Lung (tissue), 12 donors: ENCODE data around the gene SH3TC1. TPM values are rescaled to one million over a fixed set of nuclear protein-coding genes. Genes with fewer than 3 reads are reported as not detected.

ENCODE experiments used
- ATAC-seq: fragments of 200-7000 bp; cut with Tn5 transposase; one replicate; pipeline ENCODE4 v1.9.1; 2020; ENCODE audit warnings: moderate number of reproducible peaks; ENCODE audit not compliant: insufficient read depth, low FRiP score
- DNase-seq, 3 donors: peaks; one replicate each; pipeline ENCODE4 v3.0.0-alpha.2; 2013 to 2017
- H3K27ac ChIP-seq, 2 donors: one replicate each; pipeline ENCODE4 v1.5.1; 2013; ENCODE audit warnings: mild to moderate bottlenecking in 2 of 2, moderate library complexity in 2 of 2, control low read depth in 1 of 2, inconsistent platforms in 1 of 2, low read depth in 1 of 2, low read length in 1 of 2
- H3K27me3 ChIP-seq, 3 donors: one replicate each; pipeline ENCODE4 v1.5.1; 2013; ENCODE audit warnings: low read length in 2 of 3; ENCODE audit not compliant: control insufficient read depth in 3 of 3, insufficient read depth in 3 of 3
- H3K36me3 ChIP-seq, 4 donors: one replicate each; pipeline ENCODE4 v1.5.1; 2013; ENCODE audit warnings: low read length in 4 of 4, mild to moderate bottlenecking in 1 of 4, moderate library complexity in 1 of 4; ENCODE audit not compliant: control insufficient read depth in 4 of 4, insufficient read depth in 4 of 4
- H3K4me1 ChIP-seq, 5 donors: one replicate each; pipeline ENCODE4 v1.5.1; 2013; ENCODE audit warnings: low read length in 5 of 5, mild to moderate bottlenecking in 2 of 5, moderate library complexity in 1 of 5; ENCODE audit not compliant: control insufficient read depth in 5 of 5, insufficient read depth in 5 of 5
- H3K4me3 ChIP-seq: one replicate; pipeline ENCODE4 v1.5.1; 2013; ENCODE audit warnings: mild to moderate bottlenecking, control low read depth, moderate library complexity
- H3K9ac ChIP-seq, 2 donors: one replicate each; pipeline ENCODE4 v1.5.1; 2013; ENCODE audit warnings: low read length in 2 of 2, control low read depth in 1 of 2; ENCODE audit not compliant: insufficient read depth in 1 of 2
- H3K9me3 ChIP-seq, 4 donors: one replicate each; pipeline ENCODE4 v1.5.1; 2013; ENCODE audit warnings: low read length in 3 of 4, mild to moderate bottlenecking in 1 of 4, moderate library complexity in 1 of 4; ENCODE audit not compliant: control insufficient read depth in 4 of 4, insufficient read depth in 3 of 4
- CTCF ChIP-seq: IDR thresholded peaks from 2 replicates; pipeline ENCODE4 v1.5.1; 2012; ENCODE audit warnings: mild to moderate bottlenecking; ENCODE audit errors: control extremely low read depth, extremely low read depth
- WGBS, 2 donors: extraction: QIAGEN DNeasy Blood & Tissue Kit; methylation state at CpG; one replicate each; pipeline ENCODE4 v1.1.7; 2013; 5-methylcytosine and 5-hydroxymethylcytosine counted together
- polyA plus RNA-seq, 2 donors: library from polyadenylated mRNA; stranded (reverse); fragments of 200-250 nt; gene quantifications; one replicate each; pipeline ENCODE4 v1.2.1, GENCODE V29; 2013
- total RNA-seq, 2 donors: library from RNA; depleted of rRNA in 1 of 2; stranded (reverse); fragments of >200 nt in 1 of 2; gene quantifications; one replicate each; pipeline ENCODE4 v1.2.1, GENCODE V29; 2014 to 2021
- donor health status: control.
- donor health status: control.
- donor health status: Bipolar disorder and iron deficiency.
- donor health status: healthy.
- donor health status: DM: yes; HTN: yes; CAD: no.

SH3TC1 gene
- total and polyA plus RNA-seq, 4 donors, result 21.4 to 67.3 (median 38.1) TPM

- H3K4me1 ChIP-seq, result no peaks in the 10 kb centered on the region
- 73 to 81% methylated on average over 12 to 13 of the region's 13 CpGs for WGBS, 2 donors
- ATAC-seq (no peak), DNase-seq (no peak)
- H3K9ac ChIP-seq, result no peak overlapping the region
- no peaks in the 10 kb centered on the region for H3K27me3 ChIP-seq
- H3K4me3 ChIP-seq, result no peak overlapping the region
- no peak overlapping the region for H3K27ac ChIP-seq
- no peaks in the 10 kb centered on the region for H3K36me3 ChIP-seq
- peaks cover 0 to 3% (median 0%) of the 10 kb centered on the region in 4 donors for H3K9me3 ChIP-seq
- TF ChIP-seq CTCF, result no peak
Measured at GRCh38 chr4:8173492-8174242, 25.4 kb upstream of the SH3TC1 start.

- Histone ChIP-seq H3K4me3 (no peak overlapping the region), H3K9me3 (no peaks in the 10 kb centered on the region), H3K9ac (no peak overlapping the region), H3K27me3 (no peaks in the 10 kb centered on the region), H3K4me1 (no peaks in the 10 kb centered on the region), H3K27ac (no peak overlapping the region), H3K36me3 (no peaks in the 10 kb centered on the region)
- DNase-seq (no peak), ATAC-seq (no peak)
- WGBS, 2 donors, result 82 to 93% methylated on average over 3 of the region's 3 CpGs
- TF ChIP-seq CTCF, result no peak
Measured at GRCh38 chr4:8174970-8175369, 24.1 kb upstream of the SH3TC1 start.

- Histone ChIP-seq H3K36me3 (no peaks in the 10 kb centered on the region), H3K4me3 (no peak overlapping the region), H3K9me3 (peaks cover 0 to under 1% (median 0%) of the 10 kb centered on the region in 4 donors), H3K9ac (no peak overlapping the region), H3K4me1 (no peaks in the 10 kb centered on the region), H3K27me3 (peaks cover 0 to 2% (median 0%) of the 10 kb centered on the region in 3 donors), H3K27ac (no peak overlapping the region)
- DNase-seq (no peak), ATAC-seq (no peak)
- no peak for TF ChIP-seq CTCF
- 85 to 89% methylated on average over 6 of the region's 6 CpGs for WGBS, 2 donors
Measured at GRCh38 chr4:8175686-8176085, 23.4 kb upstream of the SH3TC1 start.
